OCI-LY3 (cell line): Measurements from ENCODE around the gene PLEKHG3.

Experiments
- H2AFZ ChIP-seq: fragments of 200-600, 300-600 bp; shearing (Covaris generic); 2 replicates; pipeline ENCODE4 v1.6.0; 2014; ENCODE audit warnings: antibody characterized with exemption, low read depth, low read length
- H3K27ac ChIP-seq: fragments of 200-600, 300-600 bp; sonication (generic); 2 replicates; pipeline ENCODE4 v1.5.1; 2014; ENCODE audit warnings: mild to moderate bottlenecking, low read length, moderate library complexity, mixed read lengths
- H3K27me3 ChIP-seq: fragments of 200-600, 300-600 bp; sonication (generic); 2 replicates; pipeline ENCODE4 v1.6.1; 2014; ENCODE audit warnings: low read depth, low read length, mixed read lengths
- H3K36me3 ChIP-seq: fragments of 200-600, 300-600 bp; sonication (generic); replicated peaks from 2 replicates; pipeline ENCODE3; 2014; ENCODE audit warnings: low read depth, low read length, mixed read lengths
- H3K4me1 ChIP-seq: fragments of 300-600, 200-600 bp; sonication (generic); 2 replicates; pipeline ENCODE4 v1.6.1; 2014; ENCODE audit warnings: low read length, mixed read lengths
- H3K4me2 ChIP-seq: fragments of 200-600, 300-600 bp; sonication (generic); 2 replicates; pipeline ENCODE4 v1.6.1; 2014; ENCODE audit warnings: low read length, mixed read lengths
- H3K4me3 ChIP-seq: fragments of 300-600, 200-600 bp; sonication (generic); 2 replicates; pipeline ENCODE4 v1.5.1; 2014; ENCODE audit warnings: antibody characterized with exemption, mild to moderate bottlenecking, low read length, moderate library complexity
- H3K79me2 ChIP-seq: fragments of 300-600, 200-600 bp; shearing (Covaris generic); 2 replicates; pipeline ENCODE4 v1.6.1; 2014; ENCODE audit warnings: mild to moderate bottlenecking, low read length, mixed read lengths
- H3K9ac ChIP-seq: fragments of 300-600, 200-600 bp; shearing (Covaris generic); 2 replicates; pipeline ENCODE4 v1.6.0; 2014; ENCODE audit warnings: mild to moderate bottlenecking, low read length, moderate library complexity
- H3K9me3 ChIP-seq: fragments of 200-600, 300-600 bp; shearing (Covaris generic); 2 replicates; pipeline ENCODE4 v1.6.1; 2014; ENCODE audit warnings: low read length, mixed read lengths; ENCODE audit not compliant: insufficient read depth
- H4K20me1 ChIP-seq: fragments of 200-600, 300-600 bp; sonication (generic); 2 replicates; pipeline ENCODE4 v1.6.1; 2016; ENCODE audit warnings: low read length, mixed read lengths; ENCODE audit not compliant: insufficient read depth
- EZH2phosphoT487 ChIP-seq: fragments of 200-600 bp; shearing (Covaris generic); IDR thresholded peaks from 2 replicates; pipeline ENCODE4 v1.6.1; 2018; ENCODE audit warnings: antibody characterized with exemption, mixed run types, low read depth
- TF ChIP-seq, protein P1 (sequence below): fragments of 200-600, 300-600 bp; sonication (generic); IDR thresholded peaks from 2 replicates; pipeline ENCODE4 v1.5.1; 2014; ENCODE audit warnings: antibody characterized with exemption, low read length, low read depth

Gene PLEKHG3

DNA sequence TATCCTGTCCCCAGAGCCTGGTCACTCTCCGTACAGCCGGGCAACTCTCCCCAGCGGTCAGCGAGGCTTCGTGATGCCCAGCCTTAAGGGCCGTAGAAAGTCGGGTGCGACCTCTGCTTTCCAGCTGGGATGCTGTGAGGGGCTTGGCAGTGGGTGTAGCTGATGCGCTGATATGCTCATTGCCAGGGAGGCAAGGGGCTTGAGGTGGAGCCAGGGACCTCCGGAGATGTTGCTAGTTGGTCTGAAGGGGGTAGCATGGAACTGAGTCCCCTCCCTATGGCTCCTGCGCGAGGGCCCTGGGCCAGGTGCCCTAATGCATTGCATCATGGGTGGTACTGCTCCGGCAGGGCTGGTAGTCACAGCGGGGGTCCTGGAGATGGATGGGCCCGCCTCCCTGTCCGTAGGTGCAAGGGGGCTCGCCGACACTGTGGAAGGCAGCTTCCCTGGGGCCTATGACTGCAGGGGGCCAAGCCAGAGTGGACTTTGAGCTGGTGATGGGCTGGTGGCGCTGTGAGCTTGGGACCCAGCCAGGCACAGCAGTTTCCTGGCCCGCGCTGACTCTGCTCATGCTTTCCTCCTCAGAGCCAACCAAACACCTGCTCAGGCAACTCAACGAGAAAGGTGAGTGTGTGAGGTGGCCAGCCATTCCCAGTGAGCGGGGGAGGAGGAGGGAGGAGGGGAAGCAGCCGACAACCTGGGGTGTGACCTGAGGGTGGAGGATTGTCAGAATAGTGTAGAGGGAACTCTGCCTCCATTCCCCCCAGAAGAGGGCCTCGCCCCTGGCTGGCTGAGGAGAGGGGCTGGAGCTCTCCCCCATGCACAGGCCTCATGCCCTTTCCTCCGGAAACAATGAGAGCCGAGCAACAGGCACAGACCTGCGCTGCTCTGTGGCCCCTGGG is 32.3 kb downstream of the PLEKHG3 start:
- TF ChIP-seq EZH2phosphoT487 = no peak
- TF ChIP-seq, protein P1, sequence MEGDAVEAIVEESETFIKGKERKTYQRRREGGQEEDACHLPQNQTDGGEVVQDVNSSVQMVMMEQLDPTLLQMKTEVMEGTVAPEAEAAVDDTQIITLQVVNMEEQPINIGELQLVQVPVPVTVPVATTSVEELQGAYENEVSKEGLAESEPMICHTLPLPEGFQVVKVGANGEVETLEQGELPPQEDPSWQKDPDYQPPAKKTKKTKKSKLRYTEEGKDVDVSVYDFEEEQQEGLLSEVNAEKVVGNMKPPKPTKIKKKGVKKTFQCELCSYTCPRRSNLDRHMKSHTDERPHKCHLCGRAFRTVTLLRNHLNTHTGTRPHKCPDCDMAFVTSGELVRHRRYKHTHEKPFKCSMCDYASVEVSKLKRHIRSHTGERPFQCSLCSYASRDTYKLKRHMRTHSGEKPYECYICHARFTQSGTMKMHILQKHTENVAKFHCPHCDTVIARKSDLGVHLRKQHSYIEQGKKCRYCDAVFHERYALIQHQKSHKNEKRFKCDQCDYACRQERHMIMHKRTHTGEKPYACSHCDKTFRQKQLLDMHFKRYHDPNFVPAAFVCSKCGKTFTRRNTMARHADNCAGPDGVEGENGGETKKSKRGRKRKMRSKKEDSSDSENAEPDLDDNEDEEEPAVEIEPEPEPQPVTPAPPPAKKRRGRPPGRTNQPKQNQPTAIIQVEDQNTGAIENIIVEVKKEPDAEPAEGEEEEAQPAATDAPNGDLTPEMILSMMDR = no peak
- Histone ChIP-seq H3K27ac (no peak overlapping the region), H3K9ac (no peak overlapping the region), H3K4me2 (no peak overlapping the region), H4K20me1 (no peaks in the 10 kb centered on the region), H3K27me3 (no peaks in the 10 kb centered on the region), H3K9me3 (no peaks in the 10 kb centered on the region), H3K79me2 (no peaks in the 10 kb centered on the region), H3K36me3 (no peaks in the 10 kb centered on the region), H2AFZ (no peak overlapping the region), H3K4me1 (no peaks in the 10 kb centered on the region), H3K4me3 (no peak overlapping the region)

DNA sequence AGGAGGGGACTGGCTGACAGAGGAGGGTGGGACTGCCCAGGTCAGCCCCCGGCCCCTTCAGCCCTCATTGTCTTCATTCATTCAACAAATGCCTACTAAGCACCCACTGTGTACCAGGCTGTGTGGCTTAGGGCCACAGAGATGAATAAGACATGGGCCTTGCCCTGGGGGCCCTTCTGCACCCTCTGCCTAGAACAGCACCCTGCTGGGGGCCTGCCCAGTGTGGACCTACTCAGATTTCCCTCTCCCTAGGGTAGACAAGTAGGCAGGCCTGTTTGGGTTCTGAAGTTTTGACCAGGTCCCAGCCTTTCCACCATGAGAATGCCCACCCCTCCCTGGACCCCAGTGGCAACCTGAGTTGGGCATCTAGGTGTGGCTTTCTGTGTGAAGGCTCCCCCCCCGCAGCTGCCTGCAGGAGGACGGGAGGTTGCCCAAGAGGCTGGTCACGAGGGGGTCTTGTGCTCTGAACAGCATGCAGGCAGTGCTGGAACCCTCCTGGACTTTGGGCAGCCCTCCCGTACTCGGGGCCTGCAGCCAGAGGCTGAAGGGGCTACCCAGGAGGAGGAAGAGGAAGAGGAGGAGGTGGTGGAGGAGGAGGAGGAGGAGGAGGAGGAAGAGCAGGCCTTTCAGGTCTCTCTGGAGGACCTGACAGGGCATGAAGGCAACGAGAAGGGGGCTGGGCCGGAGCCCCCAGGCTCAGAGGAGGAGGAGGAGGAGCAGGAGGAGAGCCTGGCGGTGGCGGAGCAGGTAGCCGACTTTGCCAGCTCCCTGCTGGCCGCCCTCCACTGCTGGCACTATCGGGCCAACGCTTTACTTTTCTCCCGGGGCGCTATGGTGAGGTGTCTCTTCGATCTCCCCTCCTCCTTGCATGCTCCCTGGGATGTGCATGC is 33.4 kb downstream of the PLEKHG3 start:
- TF ChIP-seq, protein P1 = no peak
- no peak for TF ChIP-seq EZH2phosphoT487
- Histone ChIP-seq H3K27me3 (no peaks in the 10 kb centered on the region), H3K27ac (no peak overlapping the region)

DNA sequence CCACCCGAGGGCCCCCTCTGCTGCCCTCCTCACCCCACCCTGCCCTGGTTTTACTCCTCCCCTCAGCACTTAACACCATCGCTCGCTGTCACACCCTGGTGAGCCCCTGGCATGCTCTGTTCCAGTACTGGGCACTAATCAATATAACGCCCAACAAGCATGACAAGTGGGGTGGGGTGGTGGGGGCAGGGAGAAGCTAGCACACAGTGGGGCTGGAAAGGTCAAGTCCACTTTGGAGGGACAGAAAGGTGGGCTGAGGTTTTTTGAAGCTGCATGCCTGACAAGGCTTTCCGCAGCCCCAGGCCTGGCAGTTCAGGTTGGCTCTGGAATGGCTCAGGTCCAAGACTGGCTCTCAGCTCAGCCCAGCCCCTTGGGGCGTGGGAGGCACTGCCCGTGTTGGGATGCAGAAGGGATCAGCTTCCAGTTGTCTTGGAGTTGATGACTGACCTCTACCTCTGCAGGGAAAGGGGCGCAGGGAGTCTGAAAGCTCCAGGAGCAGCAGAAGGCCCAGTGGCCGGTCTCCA is 34.1 kb downstream of the PLEKHG3 start:
- Histone ChIP-seq H3K79me2 (no peaks in the 10 kb centered on the region), H3K27ac (no peak overlapping the region), H3K4me1 (no peaks in the 10 kb centered on the region), H3K4me3 (no peak overlapping the region), H3K27me3 (no peaks in the 10 kb centered on the region), H4K20me1 (no peaks in the 10 kb centered on the region), H3K9ac (no peak overlapping the region), H3K36me3 (no peaks in the 10 kb centered on the region), H2AFZ (no peak overlapping the region), H3K9me3 (no peaks in the 10 kb centered on the region), H3K4me2 (no peak overlapping the region)
- TF ChIP-seq, protein P1 = no peak
- TF ChIP-seq EZH2phosphoT487 = no peak

More for the DNA sequence above, 33.4 kb downstream of the PLEKHG3 start:
- Histone ChIP-seq H3K9ac (no peak overlapping the region), H3K4me1 (no peaks in the 10 kb centered on the region), H2AFZ (no peak overlapping the region), H4K20me1 (no peaks in the 10 kb centered on the region), H3K9me3 (no peaks in the 10 kb centered on the region), H3K36me3 (no peaks in the 10 kb centered on the region), H3K79me2 (no peaks in the 10 kb centered on the region), H3K4me3 (no peak overlapping the region), H3K4me2 (no peak overlapping the region)

DNA sequence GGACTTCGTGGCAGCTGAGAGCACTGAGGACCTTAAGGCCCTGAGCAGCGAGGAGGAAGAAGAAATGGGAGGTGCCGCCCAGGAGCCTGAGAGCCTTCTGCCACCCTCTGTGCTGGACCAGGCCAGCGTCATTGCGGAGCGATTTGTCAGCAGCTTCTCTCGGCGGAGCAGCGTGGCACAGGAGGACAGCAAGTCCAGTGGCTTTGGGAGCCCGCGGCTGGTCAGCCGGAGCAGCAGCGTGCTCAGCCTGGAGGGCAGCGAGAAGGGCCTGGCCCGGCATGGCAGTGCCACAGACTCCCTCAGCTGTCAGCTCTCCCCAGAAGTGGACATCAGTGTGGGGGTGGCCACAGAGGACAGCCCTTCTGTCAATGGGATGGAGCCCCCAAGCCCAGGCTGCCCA is 37.0 kb downstream of the PLEKHG3 start:
- Histone ChIP-seq H3K79me2 (no peaks in the 10 kb centered on the region), H3K4me3 (no peak overlapping the region), H3K4me1 (no peaks in the 10 kb centered on the region), H3K36me3 (no peaks in the 10 kb centered on the region), H3K4me2 (no peak overlapping the region), H3K27ac (no peak overlapping the region), H4K20me1 (no peaks in the 10 kb centered on the region), H3K9me3 (no peaks in the 10 kb centered on the region), H2AFZ (no peak overlapping the region), H3K9ac (no peak overlapping the region), H3K27me3 (no peaks in the 10 kb centered on the region)
- no peak for TF ChIP-seq EZH2phosphoT487
- TF ChIP-seq, protein P1 = no peak
